GM18867 (cell line): ENCODE measurements around the gene DPH1.

Experiments
- ATAC-seq: cut with Tn5 transposase; IDR thresholded peaks from one replicate; pipeline ENCODE4 v1.9.1; 2021; ENCODE audit warnings: mild to moderate bottlenecking, moderate library complexity; ENCODE audit not compliant: unreplicated experiment

Gene DPH1

GRCh38 chr17:2060681-2061440 lies 30.9 kb downstream of the DPH1 start:
- ATAC-seq = no peak

- no peak for ATAC-seq
Measured at GRCh38 chr17:2061441-2061958, 31.5 kb downstream of the DPH1 start.

GRCh38 chr17:2062571-2063183 lies 32.7 kb downstream of the DPH1 start:
- no peak for ATAC-seq

- no peak for ATAC-seq
Measured at GRCh38 chr17:2063261-2064146, 33.6 kb downstream of the DPH1 start.

GRCh38 chr17:2064147-2064489 lies 34.2 kb downstream of the DPH1 start:
- ATAC-seq = no peak

- no peak for ATAC-seq
Measured at GRCh38 chr17:2064520-2064971, 34.6 kb downstream of the DPH1 start.

- no peak for ATAC-seq
Measured at GRCh38 chr17:2064980-2065785, 35.2 kb downstream of the DPH1 start.

DNA sequence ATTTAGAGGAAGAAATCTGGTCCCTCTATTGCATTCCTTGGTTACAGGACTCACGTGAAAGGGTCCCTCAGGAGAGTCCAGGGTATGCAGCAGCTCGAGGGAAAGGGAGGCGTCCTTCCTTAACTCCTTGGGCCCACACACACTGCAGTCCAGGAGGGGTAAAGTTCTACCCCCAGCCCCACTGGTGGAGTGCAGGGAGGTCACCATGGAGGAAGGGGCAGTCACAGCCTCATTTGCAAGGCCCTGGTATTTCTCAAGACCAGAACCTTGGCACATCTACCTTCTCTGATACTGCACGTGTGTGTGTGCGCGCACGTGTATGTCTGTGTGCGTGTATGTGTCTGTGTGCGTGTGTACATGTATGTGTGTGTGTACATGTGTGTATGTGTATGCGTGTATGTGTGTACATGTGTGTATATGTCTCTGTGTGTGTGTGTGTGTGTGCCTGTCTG lies 36.0 kb downstream of the DPH1 start:
- no peak for ATAC-seq

DNA sequence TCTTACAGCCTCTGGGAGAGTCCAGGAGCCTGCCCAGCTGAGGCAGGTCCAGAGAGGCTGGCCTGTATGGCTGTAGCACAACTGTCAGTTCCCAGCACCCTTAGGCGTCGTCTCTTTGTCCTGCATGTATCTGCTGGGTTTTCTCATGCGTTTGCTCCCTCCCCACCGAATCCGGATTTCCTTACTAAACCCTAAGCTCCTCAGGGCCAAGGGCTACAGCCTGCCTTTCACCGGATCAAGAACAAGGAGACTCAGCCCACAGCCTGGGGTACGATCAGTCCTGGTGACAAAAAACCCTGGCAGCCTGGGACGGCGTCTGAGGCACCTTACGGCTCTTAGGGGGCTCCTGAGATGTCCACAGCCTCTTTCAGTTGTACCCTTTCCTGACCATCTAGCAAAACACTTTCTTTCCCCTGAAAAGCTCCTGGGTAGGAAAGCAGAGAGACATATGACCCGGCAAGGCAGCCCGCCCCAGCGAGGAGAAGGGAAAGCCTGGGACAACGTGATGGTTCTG lies 37.2 kb downstream of the DPH1 start:
- ATAC-seq = no peak

GRCh38 chr17:2067608-2068024 lies 37.7 kb downstream of the DPH1 start:
- ATAC-seq = no peak

- no peak for ATAC-seq
Measured at GRCh38 chr17:2068031-2068518, 38.1 kb downstream of the DPH1 start.

DNA sequence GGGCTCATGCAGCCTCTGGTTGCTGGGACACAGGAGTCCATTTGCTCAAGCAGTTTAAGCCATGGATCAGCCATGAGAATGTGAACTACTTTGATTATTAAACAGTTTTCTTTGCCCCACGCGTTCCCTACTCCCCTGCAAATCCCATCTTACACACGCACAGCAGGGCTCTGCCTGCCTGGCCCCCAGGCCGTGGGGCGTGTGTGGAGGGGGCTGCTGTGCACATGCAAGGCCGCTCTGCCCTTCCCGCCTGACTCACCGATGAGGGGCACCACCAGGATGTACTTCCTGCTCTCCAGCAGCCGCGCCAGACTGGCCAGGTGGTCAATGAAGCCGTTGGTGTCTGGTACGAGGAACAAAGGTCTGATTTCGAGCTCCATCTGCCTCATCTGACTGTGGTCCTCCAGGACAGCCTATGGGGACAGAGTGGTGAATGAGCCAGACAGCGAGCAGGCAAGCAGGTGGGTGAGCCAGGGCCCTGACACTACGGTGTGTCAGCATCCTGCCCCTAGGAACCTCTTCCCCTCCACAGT lies 38.6 kb downstream of the DPH1 start:
- ATAC-seq = no peak

DNA sequence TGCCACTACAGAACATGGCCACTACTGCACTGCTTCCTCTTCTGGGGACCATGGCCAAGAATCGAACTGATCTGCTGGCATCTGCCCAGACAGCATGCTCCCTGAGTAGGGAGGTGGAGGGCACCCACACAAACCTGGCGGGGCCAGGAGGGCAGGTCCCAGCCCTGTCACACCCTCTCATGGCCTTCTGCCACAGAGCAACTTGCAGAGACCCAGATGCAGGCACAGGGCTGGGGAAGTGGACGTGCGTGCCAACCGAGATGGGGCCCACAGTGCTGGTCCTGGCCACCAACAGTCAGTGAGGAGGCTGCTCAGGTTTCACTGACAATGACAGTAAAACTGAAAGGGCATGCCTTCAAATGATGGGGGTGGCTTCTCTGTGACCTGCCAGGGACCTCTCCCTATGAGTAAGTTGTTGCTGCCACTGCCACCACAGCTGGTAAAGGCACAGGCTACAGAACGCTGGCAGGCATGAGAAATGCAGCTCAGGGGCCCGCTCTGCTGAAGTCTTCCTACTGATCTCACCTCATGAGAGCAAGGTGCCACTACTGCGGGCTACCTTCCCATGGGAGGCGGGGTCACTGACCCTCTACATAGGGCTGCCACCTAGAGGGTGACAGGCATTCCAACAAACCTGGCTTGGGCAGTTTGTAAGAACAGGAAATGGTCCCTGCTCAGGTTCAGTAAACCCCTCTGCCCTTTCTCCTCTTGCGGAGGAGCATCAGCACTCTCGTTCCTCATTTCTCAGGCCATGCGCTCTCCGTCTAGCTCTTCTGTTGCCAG lies 40.5 kb downstream of the DPH1 start:
- peak; percentile 83 for ATAC-seq

DNA sequence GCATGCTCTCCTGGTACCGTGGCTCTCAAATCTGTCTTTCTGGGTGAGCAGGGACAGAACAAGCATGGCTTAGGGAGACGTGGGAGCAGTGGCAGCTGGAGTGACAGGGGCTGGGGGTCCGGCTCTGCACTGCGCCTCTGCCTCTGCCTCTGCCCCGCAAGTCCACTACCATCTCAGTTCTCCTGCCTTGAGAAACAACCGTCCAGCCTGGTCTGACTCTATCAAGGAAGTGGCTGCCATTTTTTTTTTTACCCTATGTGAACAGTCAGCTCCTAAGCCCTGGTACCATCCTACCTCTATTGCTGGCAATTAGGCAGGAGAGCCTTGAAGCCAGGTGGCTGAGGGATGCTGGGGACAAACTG lies 41.1 kb downstream of the DPH1 start:
- ATAC-seq = no peak

GRCh38 chr17:2071455-2072281 lies 41.7 kb downstream of the DPH1 start:
- no peak for ATAC-seq

GRCh38 chr17:2074919-2075318 lies 45.0 kb downstream of the DPH1 start:
- no peak for ATAC-seq

- no peak for ATAC-seq
Measured at GRCh38 chr17:2075336-2076086, 45.6 kb downstream of the DPH1 start.
